ENCODE data around the gene IDH3B. TPM values are rescaled to one million over a fixed set of nuclear protein-coding genes. Genes with fewer than 3 reads are reported as not detected.

Gene IDH3B
- total RNA-seq, 6 experiments from 2014 or later, result 37.6 to 78.1 (median 43.6) TPM

DNA sequence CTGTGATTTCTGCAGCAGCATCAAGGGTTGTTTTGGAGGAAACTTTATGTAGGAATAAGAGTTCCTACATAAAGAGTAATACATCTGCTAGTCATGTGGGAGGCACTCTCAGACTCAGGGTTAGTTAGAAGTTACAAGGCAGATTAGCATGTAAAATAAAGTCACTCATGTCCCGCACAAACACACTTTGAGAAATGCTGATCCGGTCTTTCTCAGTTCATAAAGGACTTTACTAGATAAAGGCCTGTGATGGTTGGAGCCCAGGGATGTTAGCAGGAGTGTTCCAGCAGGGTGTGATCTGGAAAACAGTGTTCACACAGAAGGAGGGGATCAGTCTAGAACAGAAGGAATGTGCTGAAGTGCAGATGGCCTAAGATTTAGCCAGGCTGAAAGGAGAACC is 44.7 kb downstream of the IDH3B start:
- ATAC-seq (no peak), DNase-seq (no peak)
- Histone ChIP-seq H3K36me3 (no peaks in the 10 kb centered on the region), H3K4me1 (no peaks in the 10 kb centered on the region), H3K27ac (no peak overlapping the region), H3K27me3 (no peaks in the 10 kb centered on the region), H3K9me3 (no peaks in the 10 kb centered on the region), H3K4me3 (no peak overlapping the region)
- 60% methylated on average over 1 of the region's 2 CpGs for WGBS (ENCODE audit: insufficient coverage, low coverage, low lambda C conversion rate, missing lambda C conversion rate)
- TF ChIP-seq CTCF (IDR thresholded peaks at IDR 0.05), result no peak
- TF ChIP-seq POLR2A (IDR thresholded peaks at IDR 0.05), result no peak
- intact Hi-C loops (cut with DNase I), result no loop called here

- Histone ChIP-seq H3K9me3 (no peaks in the 10 kb centered on the region), H3K4me3 (no peak overlapping the region), H3K4me1 (no peaks in the 10 kb centered on the region), H3K27me3 (no peaks in the 10 kb centered on the region), H3K27ac (no peak overlapping the region), H3K36me3 (no peaks in the 10 kb centered on the region)
- WGBS (ENCODE audit: insufficient coverage, low coverage, low lambda C conversion rate, missing lambda C conversion rate), result 77% methylated on average over 3 of the region's 6 CpGs
- intact Hi-C loops (cut with DNase I), result no loop called here
- ATAC-seq, result no peak
- no peak for TF ChIP-seq CTCF (IDR thresholded peaks at IDR 0.05)
- no peak for TF ChIP-seq POLR2A (IDR thresholded peaks at IDR 0.05)
- no peak for DNase-seq
Observed at GRCh38 chr20:2618815-2619214, 45.2 kb downstream of the IDH3B start.

- no peak overlapping the region for H3K27ac ChIP-seq
- TF ChIP-seq CTCF (IDR thresholded peaks at IDR 0.05) (no peak), POLR2A (IDR thresholded peaks at IDR 0.05) (no peak)
- H3K27me3 ChIP-seq, result no peaks in the 10 kb centered on the region
- H3K4me3 ChIP-seq, result no peak overlapping the region
- ATAC-seq, result no peak
- intact Hi-C loops (cut with DNase I), result no loop called here
- no peaks in the 10 kb centered on the region for H3K36me3 ChIP-seq
- 84% methylated on average over 11 of the region's 16 CpGs for WGBS (ENCODE audit: insufficient coverage, low coverage, low lambda C conversion rate, missing lambda C conversion rate)
- no peaks in the 10 kb centered on the region for H3K4me1 ChIP-seq
- H3K9me3 ChIP-seq, result no peaks in the 10 kb centered on the region
- no peak for DNase-seq
Observed at GRCh38 chr20:2617099-2617714, 46.8 kb downstream of the IDH3B start.

DNA sequence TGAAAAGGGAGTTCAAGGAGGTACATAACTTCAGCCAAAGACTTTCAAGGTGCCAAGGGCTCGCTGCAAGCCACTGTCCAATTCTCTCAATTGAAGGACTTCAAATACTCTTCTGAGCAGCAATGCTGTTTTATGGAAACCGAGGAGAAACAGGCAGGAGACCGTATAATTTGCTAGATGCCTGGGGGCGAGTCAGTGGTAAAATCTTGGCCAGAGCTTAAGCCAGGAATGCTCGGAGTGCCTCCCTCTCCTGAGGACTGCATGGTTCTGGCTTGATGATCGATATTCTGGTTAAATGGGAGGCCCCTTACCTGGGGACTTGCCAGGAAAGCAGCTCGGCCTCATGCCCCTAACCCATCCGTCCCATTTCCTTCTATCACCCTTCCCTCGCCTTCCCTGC is 47.4 kb downstream of the IDH3B start:
- Histone ChIP-seq H3K4me1 (no peaks in the 10 kb centered on the region), H3K36me3 (no peaks in the 10 kb centered on the region), H3K27ac (no peak overlapping the region), H3K9me3 (no peaks in the 10 kb centered on the region), H3K27me3 (no peaks in the 10 kb centered on the region), H3K4me3 (no peak overlapping the region)
- WGBS (ENCODE audit: insufficient coverage, low coverage, low lambda C conversion rate, missing lambda C conversion rate), result 54% methylated on average over 8 of the region's 9 CpGs
- ATAC-seq, result no peak
- intact Hi-C loops (cut with DNase I), result no loop called here
- no peak for DNase-seq
- TF ChIP-seq CTCF (IDR thresholded peaks at IDR 0.05) (no peak), POLR2A (IDR thresholded peaks at IDR 0.05) (no peak)

DNA sequence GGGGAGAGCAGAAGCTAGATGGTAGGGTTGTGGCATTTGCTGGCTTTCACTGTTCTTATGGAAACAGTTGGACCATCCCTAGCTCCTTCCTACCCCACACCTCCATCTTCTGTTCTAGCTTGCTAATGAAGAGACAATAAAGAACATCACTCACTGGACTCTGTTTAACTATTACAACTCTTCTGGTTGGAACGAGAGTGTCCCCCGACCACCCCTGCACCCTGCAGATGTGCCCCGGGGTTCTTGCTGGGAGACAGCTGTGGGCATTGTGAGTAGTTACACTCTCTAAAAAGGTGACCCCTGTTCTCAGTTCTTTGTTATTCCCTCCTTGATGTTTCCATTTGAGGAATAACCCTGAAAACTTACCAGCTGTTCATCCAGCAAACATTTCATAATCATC is 51.9 kb downstream of the IDH3B start:
- Histone ChIP-seq H3K27me3 (no peaks in the 10 kb centered on the region), H3K4me3 (no peak overlapping the region), H3K9me3 (no peaks in the 10 kb centered on the region), H3K36me3 (no peaks in the 10 kb centered on the region), H3K4me1 (no peaks in the 10 kb centered on the region), H3K27ac (no peak overlapping the region)
- 58% methylated on average over 2 of the region's 3 CpGs for WGBS (ENCODE audit: insufficient coverage, low coverage, low lambda C conversion rate, missing lambda C conversion rate)
- DNase-seq, result no peak
- ATAC-seq, result no peak
- TF ChIP-seq CTCF (IDR thresholded peaks at IDR 0.05) (no peak), POLR2A (IDR thresholded peaks at IDR 0.05) (no peak)
- intact Hi-C loops (cut with DNase I), result no loop called here
